Measurements from ENCODE around the gene TEFM. TPM values are rescaled to one million over a fixed set of nuclear protein-coding genes. Genes with fewer than 3 reads are reported as not detected.

Gene TEFM
- polyA plus RNA-seq, 3 donors from 2014 or later: 14.2 to 19.5 (median 14.9) TPM

GRCh38 chr17:30929081-30929633 lies 23.1 kb upstream of the TEFM start:
- Mint-ChIP-seq H3K27ac (no peak overlapping the region), H3K9me3 (no peaks in the 10 kb centered on the region), H3K4me3 (no peak overlapping the region)

GRCh38 chr17:30928584-30928983 lies 22.5 kb upstream of the TEFM start:
- DNase-seq: no peak
- Mint-ChIP-seq H3K4me1 (no peaks in the 10 kb centered on the region), H3K4me3 (no peak overlapping the region), H3K27ac (no peak overlapping the region), H3K9me3 (no peaks in the 10 kb centered on the region), H3K27me3 (ENCODE audit: low read depth in 3 of 3) (peaks cover 0 to 10% (median 10%) of the 10 kb centered on the region in 3 donors), H3K36me3 (no peaks in the 10 kb centered on the region)

More at GRCh38 chr17:30929081-30929633, 23.1 kb upstream of the TEFM start:
- no peaks in the 10 kb centered on the region for H3K4me1 Mint-ChIP-seq
- no peaks in the 10 kb centered on the region for H3K36me3 Mint-ChIP-seq
- peaks cover 0 to 9% (median 7%) of the 10 kb centered on the region in 3 donors for H3K27me3 Mint-ChIP-seq (ENCODE audit: low read depth in 3 of 3)
- DNase-seq: no peak

- Mint-ChIP-seq H3K4me1 (peaks cover 2 to 3% of the 10 kb centered on the region in 2 donors), H3K27me3 (ENCODE audit: low read depth in 3 of 3) (peaks cover 2 to 16% (median 16%) of the 10 kb centered on the region in 3 donors), H3K36me3 (no peaks in the 10 kb centered on the region), H3K4me3 (no peak overlapping the region), H3K27ac (no peak overlapping the region), H3K9me3 (no peaks in the 10 kb centered on the region)
- DNase-seq: no peak
Observed at GRCh38 chr17:30927756-30928155, 21.7 kb upstream of the TEFM start.

- Mint-ChIP-seq H3K4me1 (peaks cover 3 to 7% of the 10 kb centered on the region in 2 donors), H3K4me3 (no peak overlapping the region), H3K27ac (no peak overlapping the region), H3K9me3 (no peaks in the 10 kb centered on the region), H3K27me3 (ENCODE audit: low read depth in 3 of 3) (peaks cover 3 to 18% (median 18%) of the 10 kb centered on the region in 3 donors), H3K36me3 (no peaks in the 10 kb centered on the region)
- no peak for DNase-seq
Observed at GRCh38 chr17:30926516-30926915, 20.5 kb upstream of the TEFM start.

- H3K9me3 Mint-ChIP-seq: no peaks in the 10 kb centered on the region
- peak overlapping the region in 1 of 5 donors; percentile 17 for H3K4me3 Mint-ChIP-seq
- H3K27me3 Mint-ChIP-seq (ENCODE audit: low read depth in 3 of 3): peaks cover 5 to 26% (median 23%) of the 10 kb centered on the region in 3 donors
- no peak overlapping the region for H3K27ac Mint-ChIP-seq
- no peak for DNase-seq
- H3K4me1 Mint-ChIP-seq: peaks cover 8 to 13% of the 10 kb centered on the region in 2 donors
- H3K36me3 Mint-ChIP-seq: no peaks in the 10 kb centered on the region
Observed at GRCh38 chr17:30924341-30924740, 18.3 kb upstream of the TEFM start.

GRCh38 chr17:30922235-30923030 lies 16.4 kb upstream of the TEFM start:
- peak overlapping the region in 4 of 5 donors; percentile 30 to 76 (median 62) for H3K4me3 Mint-ChIP-seq
- no peak for DNase-seq
- no peaks in the 10 kb centered on the region for H3K9me3 Mint-ChIP-seq
- H3K27ac Mint-ChIP-seq: no peak overlapping the region
- peaks cover 8 to 13% of the 10 kb centered on the region in 2 donors for H3K4me1 Mint-ChIP-seq
- H3K36me3 Mint-ChIP-seq: no peaks in the 10 kb centered on the region
- peaks cover 5 to 26% (median 23%) of the 10 kb centered on the region in 3 donors for H3K27me3 Mint-ChIP-seq (ENCODE audit: low read depth in 3 of 3)

- Mint-ChIP-seq H3K27me3 (ENCODE audit: low read depth in 3 of 3) (peaks cover 5 to 22% (median 20%) of the 10 kb centered on the region in 3 donors), H3K36me3 (no peaks in the 10 kb centered on the region), H3K4me3 (peak within 1 kb of the TSS; percentile 44 to 76 (median 55)), H3K4me1 (peaks cover 8 to 13% of the 10 kb centered on the region in 2 donors), H3K27ac (no peak within 1 kb of the TSS), H3K9me3 (no peaks in the 10 kb centered on the region)
- no peak for DNase-seq
Observed at GRCh38 chr17:30921544-30922196, 15.6 kb upstream of the TEFM start, which contains the start of gene ADAP2. TSS of gene ADAP2 (plus strand) at chr17:30921945. CDS start at chr17:30922015, 70 bp downstream.

GRCh38 chr17:30920683-30921543 lies 14.9 kb upstream of the TEFM start:
- H3K27ac Mint-ChIP-seq: no peak overlapping the region

GRCh38 chr17:30920282-30920681 lies 14.2 kb upstream of the TEFM start:
- no peak for DNase-seq
- Mint-ChIP-seq H3K9me3 (no peaks in the 10 kb centered on the region), H3K27me3 (ENCODE audit: low read depth in 3 of 3) (peaks cover 5 to 21% (median 15%) of the 10 kb centered on the region in 3 donors), H3K27ac (no peak overlapping the region), H3K4me3 (no peak overlapping the region), H3K4me1 (peaks cover 8 to 13% of the 10 kb centered on the region in 2 donors), H3K36me3 (no peaks in the 10 kb centered on the region)

More at GRCh38 chr17:30920683-30921543, 14.9 kb upstream of the TEFM start:
- Mint-ChIP-seq H3K36me3 (no peaks in the 10 kb centered on the region), H3K4me3 (peak overlapping the region in 4 of 5 donors; percentile 35 to 54 (median 45)), H3K9me3 (no peaks in the 10 kb centered on the region), H3K4me1 (peaks cover 8 to 13% of the 10 kb centered on the region in 2 donors), H3K27me3 (ENCODE audit: low read depth in 3 of 3) (peaks cover 5 to 22% (median 19%) of the 10 kb centered on the region in 3 donors)
- no peak for DNase-seq

GRCh38 chr17:30917050-30917449 lies 11.0 kb upstream of the TEFM start:
- DNase-seq: no peak
- H3K9me3 Mint-ChIP-seq: no peaks in the 10 kb centered on the region
- no peaks in the 10 kb centered on the region for H3K36me3 Mint-ChIP-seq
- H3K27ac Mint-ChIP-seq: no peak overlapping the region
- no peak overlapping the region for H3K4me3 Mint-ChIP-seq
- peaks cover 3 to 11% (median 7%) of the 10 kb centered on the region in 3 donors for H3K27me3 Mint-ChIP-seq (ENCODE audit: low read depth in 3 of 3)
- H3K4me1 Mint-ChIP-seq: peaks cover 6 to 7% of the 10 kb centered on the region in 2 donors

GRCh38 chr17:30915833-30916611 lies 10.0 kb upstream of the TEFM start:
- H3K4me1 Mint-ChIP-seq: peaks cover 1% of the 10 kb centered on the region in 2 donors
- no peaks in the 10 kb centered on the region for H3K36me3 Mint-ChIP-seq
- H3K9me3 Mint-ChIP-seq: no peaks in the 10 kb centered on the region
- H3K27ac Mint-ChIP-seq: no peak overlapping the region
- peaks cover 0 to 5% (median under 1%) of the 10 kb centered on the region in 3 donors for H3K27me3 Mint-ChIP-seq (ENCODE audit: low read depth in 3 of 3)
- H3K4me3 Mint-ChIP-seq: no peak overlapping the region
- DNase-seq: no peak

- H3K4me3 Mint-ChIP-seq: no peak overlapping the region
- H3K9me3 Mint-ChIP-seq: no peaks in the 10 kb centered on the region
- H3K27me3 Mint-ChIP-seq (ENCODE audit: low read depth in 3 of 3): peaks cover 0 to 3% (median 0%) of the 10 kb centered on the region in 3 donors
- H3K36me3 Mint-ChIP-seq: peaks cover 0 to 3% (median 0%) of the 10 kb centered on the region in 3 donors
- no peak overlapping the region for H3K27ac Mint-ChIP-seq
- no peak for DNase-seq
- H3K4me1 Mint-ChIP-seq: no peaks in the 10 kb centered on the region
Observed at GRCh38 chr17:30913955-30914354, 7.9 kb upstream of the TEFM start.

Data from immature natural killer cell (primary cell).